Measurements from ENCODE around the gene QRSL1.
"Not testable (repeated sequence)": the region's sequence is repeated elsewhere in the genome, so short reads cannot be mapped to it uniquely, and the experiment has no call there.

Gene QRSL1

GRCh38 chr6:106629103-106629858, at the start of gene QRSL1, which contains the start of gene RTN4IP1:
Gene QRSL1, plus strand, starts transcription at chr6:106629578. Its CDS starts 104 bp downstream, at chr6:106629682.
Gene RTN4IP1, minus strand, starts transcription at chr6:106629498. Its CDS starts 477 bp downstream, at chr6:106629021.
- peak; percentile 86 for DNase-seq

GRCh38 chr6:106581468-106581867, 47.9 kb upstream of the QRSL1 start:
- no peak for DNase-seq

GRCh38 chr6:106586815-106587415, 42.5 kb upstream of the QRSL1 start:
- no peak for DNase-seq

- not testable (repeated sequence) for DNase-seq
Measured at GRCh38 chr6:106588937-106589336, 40.4 kb upstream of the QRSL1 start.

- DNase-seq, result no peak
Measured at GRCh38 chr6:106591111-106591825, 38.1 kb upstream of the QRSL1 start.

- no peak for DNase-seq
Measured at GRCh38 chr6:106599440-106599839, 29.9 kb upstream of the QRSL1 start.

- no peak for DNase-seq
Measured at GRCh38 chr6:106600329-106600728, 29.0 kb upstream of the QRSL1 start.

GRCh38 chr6:106608080-106608668, 21.2 kb upstream of the QRSL1 start:
- peak; percentile 35 for DNase-seq

- peak; percentile 17 for DNase-seq
Measured at GRCh38 chr6:106609699-106610098, 19.7 kb upstream of the QRSL1 start.

- DNase-seq, result no peak
Measured at GRCh38 chr6:106611030-106611429, 18.3 kb upstream of the QRSL1 start.

GRCh38 chr6:106612671-106613416, 16.5 kb upstream of the QRSL1 start:
- DNase-seq, result no peak

- DNase-seq, result no peak
Measured at GRCh38 chr6:106613590-106613989, 15.8 kb upstream of the QRSL1 start.

GRCh38 chr6:106614166-106614565, 15.2 kb upstream of the QRSL1 start:
- DNase-seq, result no peak

GRCh38 chr6:106614592-106615257, 14.7 kb upstream of the QRSL1 start:
- no peak for DNase-seq

GRCh38 chr6:106617302-106617701, 12.1 kb upstream of the QRSL1 start:
- DNase-seq, result no peak

- no peak for DNase-seq
Measured at GRCh38 chr6:106617857-106618256, 11.5 kb upstream of the QRSL1 start.

- DNase-seq, result no peak
Measured at GRCh38 chr6:106618324-106618723, 11.1 kb upstream of the QRSL1 start.

- no peak for DNase-seq
Measured at GRCh38 chr6:106619223-106619622, 10.2 kb upstream of the QRSL1 start.

GRCh38 chr6:106620931-106621672, 8.3 kb upstream of the QRSL1 start:
- no peak for DNase-seq

GRCh38 chr6:106622412-106622811, 7.0 kb upstream of the QRSL1 start:
- no peak for DNase-seq

GRCh38 chr6:106623039-106623438, 6.3 kb upstream of the QRSL1 start:
- DNase-seq, result no peak
